Measurements from ENCODE around the gene TIMM50. TPM values are rescaled to one million over a fixed set of nuclear protein-coding genes. Genes with fewer than 3 reads are reported as not detected.

TIMM50 gene
- total and polyA plus RNA-seq, 8 donors, result 35.0 to 106 (median 50.5) TPM

GRCh38 chr19:39438270-39438934, 42.2 kb upstream of the TIMM50 start:
- 81 to 85% (median 81%) methylated on average over 9 of the region's 9 CpGs for whole genome bisulfite sequencing, 5 donors
- intact Hi-C loops (cut with DNase I; ENCODE audit: low total_unique reads), result no loop called here

GRCh38 chr19:39444598-39445195, 35.9 kb upstream of the TIMM50 start:
- H3K27me3 ChIP-seq, result no peaks in the 10 kb centered on the region
- intact Hi-C loops (cut with DNase I; ENCODE audit: low total_unique reads), result no loop called here
- DNase-seq, result peak in 1 of 2 donors; percentile 57
- no peak for TF ChIP-seq POLR2AphosphoS5 (IDR thresholded peaks at IDR 0.05)
- TF ChIP-seq EP300 (IDR thresholded peaks at IDR 0.05), result no peak
- no peak for TF ChIP-seq CTCF (IDR thresholded peaks at IDR 0.05)
- TF ChIP-seq POLR2A (IDR thresholded peaks at IDR 0.05), result no peak
- H3K4me3 ChIP-seq, result peak overlapping the region; percentile 68 to 97 (median 86)
- peak overlapping the region; percentile 78 to 96 (median 94) for H3K27ac ChIP-seq
- no peaks in the 10 kb centered on the region for H3K9me3 ChIP-seq
- H3K36me3 ChIP-seq, result peaks cover 0 to 18% (median 9%) of the 10 kb centered on the region in 4 donors
- WGBS, 5 donors, result 3 to 5% (median 4%) methylated on average over 17 of the region's 17 CpGs
- H3K4me1 ChIP-seq, result peaks cover 24 to 58% (median 45%) of the 10 kb centered on the region in 4 donors

More at GRCh38 chr19:39438270-39438934, 42.2 kb upstream of the TIMM50 start:
- H3K27me3 ChIP-seq, result no peaks in the 10 kb centered on the region
- H3K36me3 ChIP-seq, result peaks cover 12 to 16% (median 13%) of the 10 kb centered on the region in 4 donors
- H3K4me1 ChIP-seq, result peaks cover 29 to 38% (median 33%) of the 10 kb centered on the region in 4 donors
- H3K4me3 ChIP-seq, result no peak overlapping the region
- no peak for DNase-seq
- no peaks in the 10 kb centered on the region for H3K9me3 ChIP-seq
- TF ChIP-seq EP300 (IDR thresholded peaks at IDR 0.05), result no peak
- TF ChIP-seq POLR2A (IDR thresholded peaks at IDR 0.05), result no peak
- TF ChIP-seq CTCF (IDR thresholded peaks at IDR 0.05), result no peak
- no peak for TF ChIP-seq POLR2AphosphoS5 (IDR thresholded peaks at IDR 0.05)
- no peak overlapping the region for H3K27ac ChIP-seq

- TF ChIP-seq CTCF (IDR thresholded peaks at IDR 0.05) (no peak), POLR2A (IDR thresholded peaks at IDR 0.05) (peak in 2 of 4 donors; percentile 81 to 96), EP300 (IDR thresholded peaks at IDR 0.05) (no peak), POLR2AphosphoS5 (IDR thresholded peaks at IDR 0.05) (peak; percentile 99)
- Histone ChIP-seq H3K27ac (peak within 1 kb of the TSS; percentile 78 to 96 (median 94)), H3K4me3 (peak within 1 kb of the TSS; percentile 68 to 97 (median 86)), H3K27me3 (no peaks in the 10 kb centered on the region), H3K36me3 (peaks cover 0 to 22% (median 9%) of the 10 kb centered on the region in 4 donors), H3K9me3 (no peaks in the 10 kb centered on the region), H3K4me1 (peaks cover 21 to 62% (median 46%) of the 10 kb centered on the region in 4 donors)
- DNase-seq, result peak; percentile 98 to 99
- intact Hi-C loops (cut with DNase I; ENCODE audit: low total_unique reads), result no loop called here
- WGBS, 5 donors, result 0 to 1% (median 0%) methylated on average over 44 to 68 of the region's 68 CpGs
Observed at GRCh38 chr19:39445196-39446111, 35.2 kb upstream of the TIMM50 start, which contains the start of gene SUPT5H. SUPT5H (plus strand) TSS chr19:39445582; CDS start chr19:39445891, 309 bp downstream.
